ENCODE data around the gene ACOXL.

ACOXL gene

GRCh38 chr2:111118481-111118980, 386.2 kb downstream of the ACOXL start:
- TF ChIP-seq CTCF (IDR thresholded peaks at IDR 0.05; ENCODE audit: control insufficient read depth, extremely low read depth, insufficient read depth): no peak
- DNase-seq (ENCODE audit: low read depth): no peak
- H3K4me3 ChIP-seq (ENCODE audit: low read depth, low read length): no peak overlapping the region

DNA sequence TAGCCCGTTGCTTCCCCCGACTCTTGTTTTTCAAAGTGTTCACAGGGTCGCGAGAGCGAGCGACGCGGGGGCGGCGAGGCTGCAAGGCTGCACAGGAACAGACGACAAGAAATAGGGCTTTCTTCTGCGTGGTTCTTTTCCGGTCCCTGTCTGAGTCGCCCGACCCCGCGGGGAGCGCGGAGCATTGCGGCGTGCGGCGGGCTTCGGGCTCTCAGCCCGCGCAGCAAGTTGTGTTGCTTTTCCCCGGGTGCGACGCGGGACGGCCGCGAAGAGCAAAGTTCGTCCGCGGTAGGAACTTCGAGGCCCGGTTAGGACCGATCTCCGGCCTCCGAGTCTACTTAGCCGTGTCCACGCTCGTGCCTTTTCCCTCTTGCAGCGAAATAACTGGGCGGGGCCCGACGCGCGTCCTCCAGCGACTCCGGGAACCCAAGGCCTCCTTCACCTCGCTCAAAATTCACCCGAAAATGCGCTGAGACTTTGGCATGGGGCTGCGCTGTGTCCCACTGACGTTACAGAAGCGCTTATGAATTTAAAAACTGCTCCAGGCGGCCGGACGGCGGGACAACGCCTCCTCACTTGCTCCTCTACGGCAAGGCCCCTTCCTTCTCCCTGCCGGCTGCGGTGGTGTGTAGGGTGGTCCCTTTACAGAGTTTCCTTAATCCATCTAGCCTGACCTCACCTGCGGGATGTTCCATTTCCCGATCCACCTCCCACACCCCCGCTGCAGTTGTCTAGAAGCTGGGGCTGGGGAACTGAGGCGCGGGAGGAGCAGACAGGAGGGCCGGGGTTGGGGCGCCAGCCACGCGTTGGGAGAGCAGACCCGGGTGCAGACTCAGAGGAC, 386.8 kb downstream of the ACOXL start:
- TF ChIP-seq CTCF (IDR thresholded peaks at IDR 0.05; ENCODE audit: control insufficient read depth, extremely low read depth, insufficient read depth): no peak
- no peak overlapping the region for H3K4me3 ChIP-seq (ENCODE audit: low read depth, low read length)
- DNase-seq (ENCODE audit: low read depth): no peak

DNA sequence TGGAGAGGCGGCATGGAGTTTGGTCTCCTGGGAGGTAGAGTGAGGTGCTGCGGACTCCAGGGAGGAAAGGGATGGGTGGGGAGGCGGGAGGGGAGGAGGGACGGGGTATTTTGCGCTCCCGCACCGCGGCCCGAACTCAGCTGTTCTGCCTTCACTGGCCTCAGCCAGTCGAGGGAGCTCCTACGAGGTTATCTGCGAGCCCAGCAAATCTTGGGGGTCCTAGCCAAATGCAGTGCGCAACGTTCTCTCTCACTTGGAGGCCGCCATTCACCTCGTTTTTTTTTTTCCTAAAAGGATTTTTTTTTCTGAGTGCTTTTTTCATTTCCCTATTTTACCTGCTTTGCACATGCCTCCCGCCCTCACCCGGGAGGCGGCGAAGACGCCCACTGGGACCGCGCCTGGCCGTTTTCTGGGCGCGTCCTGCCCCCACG, 387.5 kb downstream of the ACOXL start:
- peak overlapping the region; percentile 54 for H3K4me3 ChIP-seq (ENCODE audit: low read depth, low read length)
- DNase-seq (ENCODE audit: low read depth): no peak
- TF ChIP-seq CTCF (IDR thresholded peaks at IDR 0.05; ENCODE audit: control insufficient read depth, extremely low read depth, insufficient read depth): no peak

DNA sequence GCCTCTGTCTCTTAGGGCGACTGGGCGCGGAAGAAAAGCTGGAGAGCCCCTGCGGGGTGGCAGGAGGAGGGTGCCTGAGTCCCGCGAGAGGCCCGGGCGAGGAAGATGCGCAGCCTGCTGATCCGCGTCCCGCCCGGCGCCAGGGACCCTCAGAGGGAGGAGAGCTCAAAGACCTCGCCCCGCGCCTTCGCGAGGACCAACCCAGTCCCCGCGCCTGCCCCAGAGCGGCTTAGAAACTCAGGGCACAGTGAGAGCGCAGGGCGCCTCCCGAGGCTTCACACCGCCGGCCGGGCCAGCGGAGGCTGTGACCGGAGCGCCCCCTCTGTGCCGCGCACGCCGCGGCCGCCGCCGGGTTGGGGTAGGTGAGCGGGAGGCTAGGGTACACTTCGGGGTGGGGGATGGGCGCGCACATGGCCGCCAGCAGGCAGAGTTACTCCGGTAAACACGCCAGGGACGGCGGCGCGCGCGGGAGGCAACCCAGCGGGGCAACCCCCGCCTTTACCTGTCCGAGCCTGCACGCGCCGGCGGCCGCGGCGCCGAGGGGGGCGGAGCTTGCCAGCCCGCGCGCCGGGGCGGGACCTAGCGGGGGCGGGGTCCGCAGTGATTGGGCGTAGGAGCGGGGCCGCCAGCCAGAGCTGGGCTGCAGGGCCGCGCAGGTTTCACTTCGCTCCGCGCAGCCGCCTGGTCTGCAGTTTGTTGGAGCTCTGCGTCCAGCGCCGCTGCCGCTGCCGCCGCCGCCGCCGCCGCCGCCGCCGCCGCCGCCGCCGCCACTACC, 388.1 kb downstream of the ACOXL start, which contains the start of gene BCL2L11:
TSS of gene BCL2L11 (plus strand) at position 662 of the 775 bp plus-strand sequence. CDS start 2,832 bp downstream, outside the sequence.
- H3K4me3 ChIP-seq (ENCODE audit: low read depth, low read length): peak within 1 kb of the TSS; percentile 86
- TF ChIP-seq CTCF (IDR thresholded peaks at IDR 0.05; ENCODE audit: control insufficient read depth, extremely low read depth, insufficient read depth): peak; percentile 45
- peak; percentile 70 for DNase-seq (ENCODE audit: low read depth)

GRCh38 chr2:111121028-111121827, 388.9 kb downstream of the ACOXL start:
- H3K4me3 ChIP-seq (ENCODE audit: low read depth, low read length): peak overlapping the region; percentile 86
- no peak for TF ChIP-seq CTCF (IDR thresholded peaks at IDR 0.05; ENCODE audit: control insufficient read depth, extremely low read depth, insufficient read depth)
- no peak for DNase-seq (ENCODE audit: low read depth)

All from LNCaP clone FGC (cell line).